Left ventricle myocardium inferior (tissue), 1 donor: ENCODE data around the gene LHFPL3. TPM values are rescaled to one million over a fixed set of nuclear protein-coding genes. Genes with fewer than 3 reads are reported as not detected.

Source experiments
- DNase-seq: peaks from one replicate; pipeline ENCODE4 v3.0.0-alpha.2; 2020
- H3K27ac ChIP-seq: fragments of 200-600 bp; replicated peaks from 2 replicates; pipeline ENCODE4 v1.8.0; 2021
- H3K27me3 ChIP-seq: fragments of 200-600 bp; 2 replicates; pipeline ENCODE4 v1.8.0; 2021; ENCODE audit warnings: low read depth
- H3K36me3 ChIP-seq: fragments of 200-600 bp; 2 replicates; pipeline ENCODE4 v1.8.0; 2021
- H3K4me1 ChIP-seq: fragments of 200-600 bp; 2 replicates; pipeline ENCODE4 v1.8.0; 2021
- H3K4me3 ChIP-seq: fragments of 200-600 bp; 2 replicates; pipeline ENCODE4 v1.8.0; 2021; ENCODE audit warnings: mild to moderate bottlenecking, moderate library complexity
- H3K9me3 ChIP-seq: fragments of 200-600 bp; replicated peaks from 2 replicates; pipeline ENCODE4 v1.8.0; 2021
- intact Hi-C: fragments of 100-400 bp; cut with micrococcal nuclease; formaldehyde crosslinking; loops from one replicate; pipeline ENCODE4 v1.11.0; 2022
- total RNA-seq: library from RNA; stranded (reverse); fragmentation: NEBNext Ultra II Directional; extraction: Animal tissue kit (Norgen Biotek cat#: 25700); gene quantifications from one replicate; pipeline ENCODE4 v1.2.1, GENCODE V29; 2021
- TF ChIP-seq, protein P1 (sequence below): fragments of 200-600 bp; IDR thresholded peaks from 2 replicates; pipeline ENCODE4 v1.8.0; 2021; ENCODE audit warnings: antibody characterized with exemption, mild to moderate bottlenecking, borderline replicate concordance
- donor health status: DM: no; HTN: yes; CAD: no; lungs with severe emphysema.

LHFPL3 gene
- total RNA-seq, 1 donor from 2014 or later: not detected

DNA sequence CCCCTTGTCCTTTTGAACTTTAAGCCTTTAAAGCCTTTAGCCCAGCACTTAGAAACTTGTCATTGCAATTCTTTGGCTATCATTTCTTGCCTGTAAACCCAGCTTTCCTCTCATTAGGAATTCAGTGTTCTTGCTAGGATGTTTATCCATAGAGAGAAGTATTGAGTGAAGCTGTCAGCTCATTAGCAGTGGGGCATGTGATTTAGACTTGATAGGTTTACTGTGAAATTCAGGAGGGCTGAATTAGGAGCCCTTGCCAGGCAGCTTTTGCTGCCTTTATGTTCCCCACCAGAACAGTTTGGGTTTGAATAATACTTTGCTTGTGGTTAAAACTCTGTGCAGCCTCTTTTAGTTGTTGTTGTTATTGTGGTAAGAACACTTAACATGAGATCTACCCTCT, 39.5 kb downstream of the LHFPL3 start:
- H3K4me3 ChIP-seq: no peak overlapping the region
- H3K36me3 ChIP-seq: no peaks in the 10 kb centered on the region
- no peaks in the 10 kb centered on the region for H3K27me3 ChIP-seq
- no peaks in the 10 kb centered on the region for H3K4me1 ChIP-seq
- no peak overlapping the region for H3K27ac ChIP-seq
- DNase-seq: no peak
- intact Hi-C loops: no loop called here
- H3K9me3 ChIP-seq: no peaks in the 10 kb centered on the region
- TF ChIP-seq, protein P1, sequence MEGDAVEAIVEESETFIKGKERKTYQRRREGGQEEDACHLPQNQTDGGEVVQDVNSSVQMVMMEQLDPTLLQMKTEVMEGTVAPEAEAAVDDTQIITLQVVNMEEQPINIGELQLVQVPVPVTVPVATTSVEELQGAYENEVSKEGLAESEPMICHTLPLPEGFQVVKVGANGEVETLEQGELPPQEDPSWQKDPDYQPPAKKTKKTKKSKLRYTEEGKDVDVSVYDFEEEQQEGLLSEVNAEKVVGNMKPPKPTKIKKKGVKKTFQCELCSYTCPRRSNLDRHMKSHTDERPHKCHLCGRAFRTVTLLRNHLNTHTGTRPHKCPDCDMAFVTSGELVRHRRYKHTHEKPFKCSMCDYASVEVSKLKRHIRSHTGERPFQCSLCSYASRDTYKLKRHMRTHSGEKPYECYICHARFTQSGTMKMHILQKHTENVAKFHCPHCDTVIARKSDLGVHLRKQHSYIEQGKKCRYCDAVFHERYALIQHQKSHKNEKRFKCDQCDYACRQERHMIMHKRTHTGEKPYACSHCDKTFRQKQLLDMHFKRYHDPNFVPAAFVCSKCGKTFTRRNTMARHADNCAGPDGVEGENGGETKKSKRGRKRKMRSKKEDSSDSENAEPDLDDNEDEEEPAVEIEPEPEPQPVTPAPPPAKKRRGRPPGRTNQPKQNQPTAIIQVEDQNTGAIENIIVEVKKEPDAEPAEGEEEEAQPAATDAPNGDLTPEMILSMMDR: no peak

DNA sequence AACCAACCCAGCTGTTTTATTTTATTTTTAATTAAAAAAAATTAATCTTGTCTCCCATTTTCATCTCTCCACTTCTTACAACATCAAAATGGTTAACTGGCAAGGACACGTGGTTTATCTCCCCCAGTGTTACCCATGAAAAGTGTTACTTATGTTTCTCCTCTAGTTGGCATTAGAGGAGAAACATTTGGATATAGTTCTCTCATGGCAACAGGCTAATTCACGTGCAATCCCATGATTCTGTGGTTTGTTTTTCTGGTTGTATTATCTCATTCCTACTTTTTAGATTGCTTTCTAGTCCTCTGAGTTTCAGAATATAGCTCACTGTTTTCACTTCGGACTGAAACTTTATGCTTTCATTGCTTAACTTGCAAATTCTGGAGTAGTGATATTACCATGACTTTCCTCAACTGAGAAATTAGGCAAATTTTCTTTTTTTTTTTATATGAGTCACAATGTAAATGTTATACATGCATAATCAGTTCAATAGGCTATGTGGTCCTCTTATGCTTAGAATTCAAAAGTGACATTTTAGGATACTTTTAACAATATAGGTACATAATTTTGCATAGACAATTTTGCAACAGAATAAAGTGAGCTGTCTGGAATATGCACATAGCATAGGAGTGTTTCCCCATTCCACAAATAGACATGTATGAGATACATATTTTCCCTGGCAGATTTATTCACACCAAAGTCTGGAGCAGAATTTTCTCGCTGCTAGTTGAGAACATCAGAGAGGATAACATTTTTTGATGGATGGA, 43.0 kb downstream of the LHFPL3 start:
- no peak overlapping the region for H3K27ac ChIP-seq
- no peak overlapping the region for H3K4me3 ChIP-seq
- H3K4me1 ChIP-seq: no peaks in the 10 kb centered on the region
- TF ChIP-seq, protein P1: no peak
- H3K9me3 ChIP-seq: no peaks in the 10 kb centered on the region
- no peaks in the 10 kb centered on the region for H3K36me3 ChIP-seq
- no peak for DNase-seq
- intact Hi-C loops: no loop called here
- no peaks in the 10 kb centered on the region for H3K27me3 ChIP-seq

DNA sequence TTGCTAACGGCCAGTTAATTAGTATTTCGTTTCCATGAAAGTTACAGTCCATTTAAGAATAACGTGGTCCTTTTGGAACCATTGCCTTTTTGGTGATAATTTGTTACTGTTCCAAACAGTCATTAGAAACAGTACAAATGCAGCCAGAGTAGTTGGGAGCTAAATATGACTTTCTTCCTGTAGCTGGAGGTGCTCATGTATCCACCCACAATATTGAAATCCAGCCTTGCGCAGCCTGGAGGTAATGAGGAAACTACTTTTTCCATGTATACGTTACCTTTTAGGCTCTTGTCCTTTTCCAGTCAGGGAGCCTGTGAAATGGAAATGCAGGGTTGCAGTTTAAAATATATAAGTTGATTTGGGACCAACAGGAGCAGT, 43.6 kb downstream of the LHFPL3 start:
- no peaks in the 10 kb centered on the region for H3K4me1 ChIP-seq
- no peak for DNase-seq
- no peak overlapping the region for H3K27ac ChIP-seq
- no peaks in the 10 kb centered on the region for H3K36me3 ChIP-seq
- H3K27me3 ChIP-seq: no peaks in the 10 kb centered on the region
- no peaks in the 10 kb centered on the region for H3K9me3 ChIP-seq
- intact Hi-C loops: no loop called here
- no peak overlapping the region for H3K4me3 ChIP-seq
- TF ChIP-seq, protein P1: no peak

DNA sequence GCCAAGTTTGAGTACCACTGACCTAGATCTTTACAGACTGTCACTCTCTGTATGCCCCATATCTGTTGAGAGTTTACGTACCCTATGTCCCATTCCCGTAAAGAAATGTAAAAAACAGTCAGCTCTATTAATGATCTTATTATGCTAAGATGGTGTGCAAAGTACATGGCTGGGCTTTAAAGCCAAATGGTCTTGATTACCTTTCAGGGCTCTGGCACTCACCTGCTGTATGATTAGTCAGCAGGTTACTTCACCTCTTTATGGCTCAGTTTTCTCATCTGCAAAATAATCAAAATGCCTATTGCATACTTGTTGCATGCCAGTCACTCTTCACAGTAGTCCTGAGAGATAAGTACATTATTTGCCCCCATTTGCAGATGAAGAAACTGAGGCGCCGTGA, 54.2 kb downstream of the LHFPL3 start:
- TF ChIP-seq, protein P1: no peak
- no peak for DNase-seq
- Histone ChIP-seq H3K4me3 (no peak overlapping the region), H3K4me1 (no peaks in the 10 kb centered on the region), H3K27me3 (no peaks in the 10 kb centered on the region), H3K9me3 (peaks cover 16% of the 10 kb centered on the region), H3K36me3 (no peaks in the 10 kb centered on the region), H3K27ac (no peak overlapping the region)
- intact Hi-C loops: no loop called here

DNA sequence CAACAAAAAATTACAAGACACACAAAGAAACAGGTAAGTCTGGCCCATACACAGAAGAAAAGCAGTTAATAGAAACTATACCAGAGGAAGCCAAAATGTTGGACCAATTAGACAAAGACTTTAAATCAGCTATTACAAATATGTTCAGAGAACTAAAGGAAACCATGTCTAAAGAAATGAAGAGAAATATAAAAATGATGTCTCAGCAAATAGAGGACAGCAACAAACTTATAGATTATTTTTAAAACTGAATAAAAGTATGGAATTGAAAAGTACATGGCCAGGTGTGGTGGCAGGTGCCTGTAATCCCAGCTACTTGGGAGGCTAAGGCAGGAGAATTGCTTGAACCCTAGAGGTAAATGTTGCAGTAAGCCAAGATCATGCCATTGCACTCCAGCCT, 58.5 kb downstream of the LHFPL3 start:
- Histone ChIP-seq H3K27me3 (no peaks in the 10 kb centered on the region), H3K4me1 (no peaks in the 10 kb centered on the region), H3K27ac (no peak overlapping the region), H3K9me3 (peaks cover 44% of the 10 kb centered on the region), H3K4me3 (no peak overlapping the region), H3K36me3 (no peaks in the 10 kb centered on the region)
- DNase-seq: no peak
- intact Hi-C loops: no loop called here
- TF ChIP-seq, protein P1: no peak
